Neural progenitor cell (in vitro differentiated cells): ENCODE data around the gene DTYMK. TPM values are rescaled to one million over a fixed set of nuclear protein-coding genes. Genes with fewer than 3 reads are reported as not detected.

ENCODE experiments used
- DNase-seq: peaks from one replicate; pipeline ENCODE4 v3.0.0-alpha.2; 2016; ENCODE audit warnings: low spot score
- H2AFZ ChIP-seq: fragments of 200-600 bp; sonication (generic); replicated peaks from 2 replicates; pipeline ENCODE4 v1.6.1; 2016; ENCODE audit warnings: antibody characterized with exemption
- H3F3A ChIP-seq: fragments of 200-600 bp; sonication (generic); 2 replicates; pipeline ENCODE4 v1.6.1; 2016; ENCODE audit warnings: antibody characterized with exemption, low read depth
- H3K27ac ChIP-seq: fragments of 200-600 bp; sonication (generic); 2 replicates; pipeline ENCODE4 v1.5.1; 2016; ENCODE audit warnings: mild to moderate bottlenecking
- H3K27me3 ChIP-seq: fragments of 200-600 bp; sonication (generic); 2 replicates; pipeline ENCODE4 v1.6.1; 2016; ENCODE audit warnings: mild to moderate bottlenecking, moderate library complexity
- H3K36me3 ChIP-seq: fragments of 200-600 bp; sonication (generic); 2 replicates; pipeline ENCODE4 v1.5.1; 2016
- H3K4me1 ChIP-seq: fragments of 200-600 bp; sonication (generic); 2 replicates; pipeline ENCODE4 v1.6.1; 2016; ENCODE audit warnings: mixed run types
- H3K4me2 ChIP-seq: fragments of 200-600 bp; sonication (generic); 2 replicates; pipeline ENCODE4 v1.6.1; 2016
- H3K4me3 ChIP-seq: fragments of 200-600 bp; sonication (generic); 2 replicates; pipeline ENCODE4 v1.5.1; 2016
- H3K79me2 ChIP-seq: fragments of 200-600 bp; sonication (generic); 2 replicates; pipeline ENCODE4 v1.6.1; 2016; ENCODE audit warnings: low read depth
- H3K9ac ChIP-seq: fragments of 200-600 bp; sonication (generic); 2 replicates; pipeline ENCODE4 v1.6.1; 2016
- H3K9me3 ChIP-seq: fragments of 200-600 bp; sonication (generic); 2 replicates; pipeline ENCODE4 v1.5.1; 2016; ENCODE audit warnings: low read depth
- H4K20me1 ChIP-seq: fragments of 200-600 bp; sonication (generic); 2 replicates; pipeline ENCODE4 v1.6.1; 2016; ENCODE audit warnings: low read depth
- H3K27ac Mint-ChIP-seq: 3 replicates; pipeline ENCODE4 v1.8.0; 2021; ENCODE audit warnings: mixed read lengths
- H3K27me3 Mint-ChIP-seq: 2 replicates; pipeline ENCODE4 v1.8.0; 2022; ENCODE audit warnings: low read depth, mild to moderate bottlenecking, inconsistent platforms, moderate library complexity, mixed read lengths; ENCODE audit not compliant: insufficient read depth
- H3K36me3 Mint-ChIP-seq: 3 replicates; pipeline ENCODE4 v1.8.0; 2021; ENCODE audit warnings: mixed read lengths
- H3K4me1 Mint-ChIP-seq: 3 replicates; pipeline ENCODE4 v1.8.0; 2021; ENCODE audit warnings: mixed read lengths
- H3K4me3 Mint-ChIP-seq: 3 replicates; pipeline ENCODE4 v1.8.0; 2021; ENCODE audit warnings: mild to moderate bottlenecking, moderate library complexity, mixed read lengths
- H3K9me3 Mint-ChIP-seq: 3 replicates; pipeline ENCODE4 v1.8.0; 2020; ENCODE audit warnings: mixed read lengths
- CTCF ChIP-seq: fragments of 200-600 bp; sonication (generic); IDR thresholded peaks from 2 replicates; pipeline ENCODE4 v1.5.1; 2017; ENCODE audit warnings: antibody characterized with exemption, mild to moderate bottlenecking
- EZH2 ChIP-seq: fragments of 200-600 bp; sonication (generic); IDR thresholded peaks from 2 replicates; pipeline ENCODE4 v1.6.1; 2017; ENCODE audit warnings: antibody characterized with exemption, mild to moderate bottlenecking, moderate library complexity
- EZH2phosphoT487 ChIP-seq: fragments of 200-600 bp; sonication (generic); IDR thresholded peaks from 2 replicates; pipeline ENCODE4 v1.6.1; 2017; ENCODE audit warnings: antibody characterized with exemption
- total RNA-seq: library from RNA; depleted of rRNA; stranded (reverse); fragments of >200 nt; gene quantifications from 2 replicates; pipeline ENCODE4 v1.2.3, GENCODE V29; 2015; ENCODE audit warnings: low replicate concordance

Gene DTYMK
- total RNA-seq, 1 donor from 2014 or later, result 43.4 TPM

DNA sequence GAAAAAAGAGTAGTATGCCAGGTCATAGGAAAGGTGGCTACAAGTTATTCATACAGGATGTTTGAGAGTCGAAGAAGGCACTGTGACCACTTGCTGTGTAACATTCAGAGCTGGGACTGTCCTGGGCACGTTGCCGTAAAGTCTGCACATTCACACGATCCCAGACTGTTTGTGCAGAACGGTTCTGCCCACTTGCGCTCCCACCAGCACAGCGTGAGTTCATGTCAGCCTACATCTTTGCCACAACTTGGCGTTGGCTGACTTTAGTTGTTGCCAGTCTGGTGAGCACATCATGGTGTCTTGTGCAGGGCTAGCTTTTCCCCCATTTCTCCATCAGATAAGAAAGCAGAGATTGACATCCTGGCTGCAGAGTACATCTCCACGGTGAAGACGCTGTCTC is 22.3 kb upstream of the DTYMK start:
- Mint-ChIP-seq H3K4me3 (no peak overlapping the region), H3K27ac (no peak overlapping the region), H3K27me3 (peaks cover 5% of the 10 kb centered on the region), H3K4me1 (no peaks in the 10 kb centered on the region), H3K9me3 (peaks cover 10% of the 10 kb centered on the region), H3K36me3 (peaks cover 51% of the 10 kb centered on the region)
- no peak overlapping the region for H3K9ac ChIP-seq
- H3K4me3 ChIP-seq, result no peak overlapping the region
- no peak overlapping the region for H2AFZ ChIP-seq
- peaks cover 32% of the 10 kb centered on the region for H3K36me3 ChIP-seq
- no peak overlapping the region for H3K4me2 ChIP-seq
- no peaks in the 10 kb centered on the region for H3K9me3 ChIP-seq
- DNase-seq, result no peak
- H3K27me3 ChIP-seq, result no peaks in the 10 kb centered on the region
- no peak overlapping the region for H3K27ac ChIP-seq
- no peaks in the 10 kb centered on the region for H3F3A ChIP-seq
- peaks cover 20% of the 10 kb centered on the region for H3K79me2 ChIP-seq
- H3K4me1 ChIP-seq, result no peaks in the 10 kb centered on the region
- peaks cover 1% of the 10 kb centered on the region for H4K20me1 ChIP-seq
- TF ChIP-seq EZH2 (no peak), EZH2phosphoT487 (no peak), CTCF (no peak)

GRCh38 chr2:241706537-241706936 is 19.9 kb upstream of the DTYMK start:
- Histone ChIP-seq H3K4me2 (no peak overlapping the region), H3K4me1 (peaks cover 8% of the 10 kb centered on the region), H4K20me1 (peaks cover 14% of the 10 kb centered on the region), H3F3A (peaks cover 1% of the 10 kb centered on the region), H2AFZ (no peak overlapping the region), H3K27me3 (no peaks in the 10 kb centered on the region), H3K4me3 (no peak overlapping the region), H3K79me2 (peaks cover 33% of the 10 kb centered on the region), H3K27ac (no peak overlapping the region), H3K36me3 (peaks cover 22% of the 10 kb centered on the region), H3K9ac (no peak overlapping the region), H3K9me3 (no peaks in the 10 kb centered on the region)
- Mint-ChIP-seq H3K4me1 (peaks cover 5% of the 10 kb centered on the region), H3K27me3 (peaks cover 10% of the 10 kb centered on the region), H3K36me3 (peaks cover 44% of the 10 kb centered on the region), H3K27ac (no peak overlapping the region), H3K4me3 (no peak overlapping the region), H3K9me3 (peaks cover 12% of the 10 kb centered on the region)
- TF ChIP-seq EZH2phosphoT487, result no peak
- TF ChIP-seq CTCF, result no peak
- TF ChIP-seq EZH2, result no peak
- no peak for DNase-seq

DNA sequence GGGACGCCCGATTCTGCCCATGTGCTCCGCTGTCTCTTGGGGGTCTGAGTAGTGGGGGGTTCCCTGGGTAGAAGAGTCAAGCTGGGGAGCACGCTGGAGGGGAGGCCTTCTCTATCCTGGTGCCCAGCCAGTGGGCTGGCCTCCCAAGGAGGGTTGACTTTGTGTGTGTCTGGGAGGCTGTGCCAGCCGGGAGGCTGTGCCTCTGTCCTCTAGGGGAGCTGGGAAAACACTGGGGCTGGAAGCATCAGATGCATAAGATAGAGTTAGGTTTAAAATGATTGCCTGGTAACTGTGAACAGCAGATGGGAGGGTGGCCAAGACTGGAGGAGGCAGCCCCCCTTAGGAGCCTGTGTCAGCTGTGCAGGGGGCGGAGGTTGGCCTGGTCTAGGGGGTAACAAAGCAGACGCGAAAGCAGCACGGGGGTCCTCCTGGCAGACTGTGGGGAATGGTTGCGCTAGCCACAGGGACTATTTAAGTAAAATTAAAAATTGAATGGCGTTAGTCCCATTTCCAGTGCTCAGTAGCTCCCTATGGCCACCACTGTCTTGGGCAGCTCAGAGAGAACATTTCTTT is 16.5 kb upstream of the DTYMK start:
- DNase-seq, result no peak
- Mint-ChIP-seq H3K27me3 (peaks cover 10% of the 10 kb centered on the region), H3K27ac (peak overlapping the region; percentile 34), H3K9me3 (peaks cover 12% of the 10 kb centered on the region), H3K4me1 (peaks cover 7% of the 10 kb centered on the region), H3K36me3 (peaks cover 30% of the 10 kb centered on the region), H3K4me3 (peak overlapping the region; percentile 91)
- Histone ChIP-seq H3K9me3 (no peaks in the 10 kb centered on the region), H3K4me2 (peak overlapping the region; percentile 87), H3K27me3 (no peaks in the 10 kb centered on the region), H3F3A (peaks cover 7% of the 10 kb centered on the region), H2AFZ (no peak overlapping the region), H3K79me2 (peaks cover 39% of the 10 kb centered on the region), H3K4me1 (peaks cover 8% of the 10 kb centered on the region), H3K9ac (peak overlapping the region; percentile 6), H3K27ac (no peak overlapping the region), H4K20me1 (peaks cover 14% of the 10 kb centered on the region), H3K4me3 (peak overlapping the region; percentile 100), H3K36me3 (peaks cover 20% of the 10 kb centered on the region)
- TF ChIP-seq CTCF (no peak), EZH2phosphoT487 (no peak)
